Thymus (tissue), 11 donors: Measurements from ENCODE around the gene SPRN. TPM values are rescaled to one million over a fixed set of nuclear protein-coding genes. Genes with fewer than 3 reads are reported as not detected.
"Not testable (repeated sequence)": the region's sequence is repeated elsewhere in the genome, so short reads cannot be mapped to it uniquely, and the experiment has no call there.

Experiments used
- DNase-seq, 9 donors: peaks; one replicate each; pipeline ENCODE4 v3.0.0-alpha.2; 2013; ENCODE audit warnings: low spot score in 9 of 9, low read depth in 6 of 9, missing footprints in 1 of 9
- H3K27ac ChIP-seq, 2 donors: one replicate each; pipeline ENCODE4 v1.5.1; 2013; ENCODE audit warnings: control low read depth in 1 of 2, low read depth in 1 of 2, low read length in 1 of 2, mild to moderate bottlenecking in 1 of 2, moderate library complexity in 1 of 2
- H3K27me3 ChIP-seq, 2 donors: one replicate each; pipeline ENCODE4 v1.5.1; 2013; ENCODE audit warnings: low read length in 1 of 2; ENCODE audit not compliant: control insufficient read depth in 2 of 2, insufficient read depth in 1 of 2
- H3K36me3 ChIP-seq, 2 donors: one replicate each; pipeline ENCODE4 v1.5.1; 2013; ENCODE audit warnings: low read length in 1 of 2, mild to moderate bottlenecking in 1 of 2, moderate library complexity in 1 of 2; ENCODE audit not compliant: control insufficient read depth in 2 of 2, insufficient read depth in 2 of 2
- H3K4me1 ChIP-seq, 2 donors: one replicate each; pipeline ENCODE4 v1.5.1; 2013; ENCODE audit warnings: low read length in 2 of 2; ENCODE audit not compliant: control insufficient read depth in 2 of 2, insufficient read depth in 2 of 2
- H3K4me3 ChIP-seq, 2 donors: one replicate each; pipeline ENCODE4 v1.5.1; 2013; ENCODE audit warnings: low read length in 2 of 2, control low read depth in 1 of 2, mild to moderate bottlenecking in 1 of 2
- H3K9me3 ChIP-seq, 2 donors: one replicate each; pipeline ENCODE4 v1.5.1; 2013; ENCODE audit warnings: low read length in 1 of 2, mild to moderate bottlenecking in 1 of 2; ENCODE audit not compliant: control insufficient read depth in 2 of 2, insufficient read depth in 1 of 2
- WGBS: extraction: QIAGEN DNeasy Blood & Tissue Kit; methylation state at CpG from one replicate; pipeline ENCODE4 v1.1.7; 2013; 5-methylcytosine and 5-hydroxymethylcytosine counted together
- polyA plus RNA-seq: library from polyadenylated mRNA; stranded (reverse); fragments of 200-250 nt; gene quantifications from one replicate; pipeline ENCODE4 v1.2.3, GENCODE V29; 2013
- total RNA-seq: library from RNA; stranded (reverse); fragments of 120-200 nt; gene quantifications from one replicate; pipeline ENCODE4 v1.2.4, GENCODE V29; 2013
- donor health status: healthy.

Gene SPRN
- total and polyA plus RNA-seq, 2 donors = 0.05 to 0.46 TPM

DNA sequence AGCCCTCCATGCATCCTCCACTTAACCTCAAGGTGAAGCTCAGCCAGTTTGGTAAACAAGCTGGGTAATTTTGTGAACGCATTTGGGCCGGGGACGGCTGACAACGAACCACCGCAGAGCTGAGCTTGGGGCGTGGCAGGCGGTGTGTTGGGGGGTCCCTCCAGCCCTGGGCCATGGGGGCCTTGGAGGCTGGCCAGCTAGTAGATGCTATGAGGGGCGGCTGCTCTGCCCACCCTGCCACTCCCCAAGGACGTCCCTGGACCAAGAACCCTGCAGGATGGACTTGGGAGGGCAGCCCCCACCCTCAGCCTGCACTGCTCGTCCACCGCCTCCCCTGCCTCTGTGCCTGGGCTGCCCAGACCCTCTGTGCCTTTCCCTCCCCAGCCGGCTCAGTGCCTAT is 17.4 kb upstream of the SPRN start:
- Histone ChIP-seq H3K9me3 (peaks cover 8 to 13% of the 10 kb centered on the region in 2 donors), H3K4me3 (no peak overlapping the region), H3K27me3 (no peaks in the 10 kb centered on the region), H3K27ac (no peak overlapping the region), H3K4me1 (peaks cover 0 to 12% of the 10 kb centered on the region in 2 donors), H3K36me3 (no peaks in the 10 kb centered on the region)
- 92% methylated on average over 12 of the region's 12 CpGs for WGBS
- DNase-seq = no peak

DNA sequence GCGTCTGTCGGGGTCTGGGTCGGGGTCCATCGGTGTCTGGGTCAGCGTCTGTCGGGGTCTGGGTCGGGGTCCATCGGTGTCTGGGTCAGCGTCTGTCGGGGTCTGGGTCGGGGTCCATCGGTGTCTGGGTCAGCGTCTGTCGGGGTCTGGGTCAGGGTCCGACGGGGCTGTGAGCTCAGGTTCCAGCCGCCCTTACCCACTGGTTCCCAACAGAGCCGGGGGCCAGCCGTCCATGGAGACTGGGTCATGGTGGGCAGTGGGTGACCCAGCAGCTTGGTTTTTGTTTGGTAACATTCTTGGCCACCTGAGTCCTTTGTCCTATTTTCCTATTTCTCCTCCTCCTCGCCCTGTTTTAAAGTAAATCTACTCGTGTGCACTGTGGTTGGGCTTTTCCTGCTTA is 16.9 kb upstream of the SPRN start:
- not testable (repeated sequence) for H3K36me3 ChIP-seq, H3K27me3 ChIP-seq, H3K4me3 ChIP-seq, H3K9me3 ChIP-seq, DNase-seq, H3K27ac ChIP-seq
- H3K4me1 ChIP-seq = peaks cover 0 to 12% of the 10 kb centered on the region in 2 donors
- 92% methylated on average over 14 of the region's 21 CpGs for WGBS

DNA sequence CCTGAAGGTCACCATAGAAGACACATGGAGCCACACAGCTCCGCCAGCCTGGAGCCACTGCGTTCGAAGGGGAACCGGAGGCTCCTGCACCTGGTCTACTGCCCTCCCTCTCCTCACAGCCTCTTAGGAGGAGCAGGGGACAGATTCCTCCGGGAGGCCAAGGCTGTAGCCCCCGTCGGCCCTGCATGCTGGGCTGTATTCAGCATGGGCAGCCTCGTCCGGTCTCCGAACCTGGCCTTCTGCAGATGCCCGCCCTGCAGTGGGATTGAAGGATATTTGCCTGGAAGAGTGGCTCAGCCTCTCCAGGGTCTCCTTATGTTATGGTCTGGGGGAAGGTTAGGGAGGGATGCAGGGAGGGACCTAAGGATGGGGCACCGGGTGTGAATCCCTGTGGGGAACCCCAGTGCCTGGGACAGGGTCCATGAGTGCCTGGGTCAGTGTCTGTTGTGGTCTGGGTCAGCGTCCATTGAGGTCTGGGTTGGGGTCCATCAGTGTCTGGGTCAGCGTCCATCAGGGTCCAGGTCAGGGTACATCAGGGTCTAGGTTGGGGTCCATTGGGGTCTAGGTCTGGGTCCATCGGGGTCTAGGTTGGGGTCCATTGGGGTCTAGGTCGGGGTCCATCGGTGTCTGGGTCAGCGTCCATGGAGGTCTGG is 16.3 kb upstream of the SPRN start:
- Histone ChIP-seq H3K4me1 (peaks cover 0 to 12% of the 10 kb centered on the region in 2 donors), H3K27me3 (no peaks in the 10 kb centered on the region), H3K9me3 (peaks cover 8% of the 10 kb centered on the region in 2 donors), H3K27ac (no peak overlapping the region), H3K4me3 (no peak overlapping the region), H3K36me3 (no peaks in the 10 kb centered on the region)
- WGBS = 99% methylated on average over 18 of the region's 18 CpGs
- DNase-seq = no peak

DNA sequence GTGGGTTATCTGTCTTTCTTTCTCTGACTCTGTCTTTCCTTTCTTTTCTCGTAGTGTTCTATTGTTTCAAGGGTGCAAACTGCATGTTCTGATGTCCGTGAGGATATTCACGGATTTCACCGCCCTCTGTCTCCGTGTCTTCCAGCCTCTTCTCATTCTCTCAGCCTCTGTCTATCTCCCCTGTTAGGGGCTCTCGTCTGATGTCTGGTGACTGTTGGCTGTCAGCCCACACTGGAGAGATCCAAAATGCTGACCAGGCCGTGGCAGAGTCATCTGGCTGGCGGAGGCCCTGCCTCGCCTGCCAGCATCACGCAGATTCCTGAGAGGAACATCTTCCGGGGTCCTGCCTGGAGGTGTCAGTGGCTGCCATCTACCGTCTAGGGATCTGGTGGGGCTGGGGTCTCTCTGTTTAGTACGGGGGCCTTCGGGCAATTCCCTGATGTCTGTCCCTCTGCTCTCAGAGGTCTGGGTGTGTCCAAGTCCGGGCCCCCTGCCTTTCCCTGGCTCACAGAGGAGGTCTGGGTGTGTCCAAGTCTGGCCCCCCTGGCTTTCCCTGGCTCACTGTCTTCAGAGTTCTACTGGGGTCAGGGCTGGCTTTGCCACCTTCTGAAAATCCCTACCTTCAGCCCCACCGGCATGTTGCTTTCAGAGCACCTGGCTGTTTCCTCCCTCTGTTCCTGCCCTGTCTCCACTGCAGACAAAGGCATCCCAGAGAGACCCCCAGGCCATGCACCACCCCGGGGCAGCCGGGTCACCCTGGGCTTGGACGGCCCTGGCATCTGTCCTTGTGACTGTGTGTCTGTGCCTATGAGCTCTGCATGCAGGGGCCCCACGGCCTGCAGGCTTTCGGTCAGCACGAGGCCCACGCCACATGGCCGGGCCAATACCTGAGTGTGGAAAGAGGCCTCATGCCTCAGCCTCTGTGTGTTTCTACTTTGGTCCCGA is 15.4 kb upstream of the SPRN start:
- H3K36me3 ChIP-seq = no peaks in the 10 kb centered on the region
- 96% methylated on average over 25 of the region's 25 CpGs for WGBS
- H3K27me3 ChIP-seq = no peaks in the 10 kb centered on the region
- peaks cover 0 to 4% of the 10 kb centered on the region in 2 donors for H3K9me3 ChIP-seq
- no peak overlapping the region for H3K27ac ChIP-seq
- DNase-seq = no peak
- no peak overlapping the region for H3K4me3 ChIP-seq
- H3K4me1 ChIP-seq = peaks cover 0 to 12% of the 10 kb centered on the region in 2 donors

DNA sequence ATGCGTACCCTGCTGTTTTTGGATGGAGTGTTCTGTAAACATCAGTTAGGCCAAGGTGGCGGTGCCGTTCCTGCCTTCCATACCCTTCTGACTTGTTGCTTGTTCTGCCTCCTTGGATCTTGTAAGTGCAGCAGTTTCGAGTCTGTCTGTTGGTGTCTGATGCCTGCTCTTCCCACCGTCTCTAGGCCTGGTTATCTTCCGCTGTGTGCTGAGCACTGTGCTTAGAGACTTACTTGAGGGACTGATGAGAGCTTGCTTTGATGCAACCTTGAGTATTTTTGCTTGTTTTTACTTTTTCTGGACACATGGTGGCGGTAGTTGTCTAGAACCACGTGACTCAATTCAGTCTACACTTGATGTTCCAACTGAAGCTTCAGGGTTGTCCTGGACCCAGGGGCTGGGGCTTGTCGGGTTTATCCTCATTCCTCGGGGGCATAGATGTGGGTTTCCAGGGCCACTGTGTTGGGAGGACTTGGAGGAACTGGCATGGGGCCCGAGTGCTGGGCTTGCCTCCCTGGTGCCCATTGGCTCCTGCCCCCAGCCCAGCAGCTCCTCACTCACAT is 14.4 kb upstream of the SPRN start:
- Histone ChIP-seq H3K9me3 (peaks cover 0 to 1% of the 10 kb centered on the region in 2 donors), H3K4me1 (peaks cover 0 to 12% of the 10 kb centered on the region in 2 donors), H3K4me3 (no peak overlapping the region), H3K27ac (no peak overlapping the region), H3K27me3 (no peaks in the 10 kb centered on the region), H3K36me3 (no peaks in the 10 kb centered on the region)
- WGBS = 84% methylated on average over 11 of the region's 11 CpGs
- DNase-seq = peak in 8 of 9 donors; percentile 13 to 71 (median 40)

DNA sequence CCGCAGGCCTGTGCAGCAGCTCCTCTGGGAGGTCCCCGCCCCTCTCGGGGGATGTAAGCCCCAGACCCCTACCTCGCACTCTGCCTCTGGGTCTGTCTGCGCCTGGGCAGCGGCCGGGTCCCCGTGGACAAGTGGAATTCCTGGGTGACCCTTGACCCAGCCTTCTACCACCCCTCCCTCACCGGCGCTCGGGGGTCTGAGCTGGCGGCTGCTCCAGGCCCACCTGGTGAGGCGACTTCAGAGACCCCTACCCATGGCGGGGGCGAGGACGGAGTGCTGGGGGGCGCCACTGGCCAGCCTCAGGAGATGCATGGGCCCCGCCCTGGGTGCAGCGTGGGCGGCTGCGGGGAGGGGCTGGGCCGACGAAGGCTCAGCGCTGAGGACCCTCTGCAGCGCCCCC is 8.4 kb upstream of the SPRN start:
- not testable (repeated sequence) for H3K4me3 ChIP-seq, H3K36me3 ChIP-seq, H3K4me1 ChIP-seq, DNase-seq, H3K9me3 ChIP-seq, H3K27me3 ChIP-seq, H3K27ac ChIP-seq
- 81% methylated on average over 15 of the region's 25 CpGs for WGBS

DNA sequence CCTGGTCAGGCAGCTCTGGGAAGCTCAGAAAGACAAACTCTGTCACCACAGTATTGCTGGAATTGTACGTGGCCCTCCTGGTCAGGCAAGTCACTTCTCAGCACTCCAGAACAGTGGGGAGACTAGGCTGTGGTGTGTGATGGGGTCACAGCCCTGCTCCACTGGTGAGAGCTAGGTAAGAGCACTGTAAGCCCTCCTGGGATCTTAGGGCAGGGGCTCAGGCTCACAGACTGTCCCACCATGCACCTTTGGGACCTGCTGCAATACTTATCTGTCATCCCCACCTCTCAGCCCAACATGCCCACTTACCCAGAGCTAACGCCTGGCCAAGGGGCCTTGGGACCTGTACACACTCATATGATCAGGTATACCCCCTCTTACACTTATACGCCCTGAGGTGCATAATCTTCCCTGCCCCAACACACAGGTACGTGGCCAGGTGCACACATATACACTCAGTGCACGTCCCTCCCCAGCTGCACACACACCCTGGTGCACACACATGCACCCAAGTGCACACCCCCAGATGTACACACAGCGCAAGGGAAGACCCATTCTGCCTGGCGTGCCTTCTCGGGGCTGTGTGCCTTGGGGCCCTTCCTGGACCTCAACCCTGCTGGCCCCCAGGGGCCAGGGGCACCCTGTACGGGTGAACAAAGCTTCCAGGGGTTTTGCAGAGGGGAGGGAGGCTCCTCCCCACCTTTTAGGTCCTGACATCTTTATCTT is 7.6 kb upstream of the SPRN start:
- H3K9me3 ChIP-seq, H3K4me3 ChIP-seq, H3K27ac ChIP-seq, H3K36me3 ChIP-seq, H3K4me1 ChIP-seq, DNase-seq, H3K27me3 ChIP-seq: not testable (repeated sequence)
- 86% methylated on average over 6 of the region's 9 CpGs for WGBS

DNA sequence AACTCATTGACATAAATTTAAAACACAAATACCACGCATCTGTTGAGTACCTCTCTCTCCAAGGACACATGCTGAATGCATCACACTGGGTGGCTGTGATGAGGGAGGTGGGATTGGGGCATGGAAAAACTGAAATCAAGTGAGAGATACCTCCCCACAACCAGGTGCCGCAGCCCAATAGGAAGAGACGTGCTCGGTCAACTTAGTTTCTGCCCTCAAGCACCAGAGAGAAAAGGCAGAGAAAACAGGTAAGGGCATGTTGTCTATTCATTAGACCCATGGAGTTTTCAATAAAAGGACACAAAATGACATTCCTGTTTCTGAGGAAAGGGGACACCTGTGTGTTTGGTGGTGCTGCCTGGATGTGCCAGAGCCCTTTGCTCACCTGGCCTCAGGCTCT is 5.1 kb upstream of the SPRN start:
- H3K4me1 ChIP-seq, H3K27ac ChIP-seq, H3K9me3 ChIP-seq, H3K4me3 ChIP-seq, H3K36me3 ChIP-seq, H3K27me3 ChIP-seq, DNase-seq: not testable (repeated sequence)
- 83% methylated on average over 4 of the region's 4 CpGs for WGBS
